Measurements from ENCODE around the gene CCDC191. TPM values are rescaled to one million over a fixed set of nuclear protein-coding genes. Genes with fewer than 3 reads are reported as not detected.

Gene CCDC191
- polyA plus RNA-seq, 1 donor (not counting 4 experiments of a cell fraction or from before 2014, with no cell fraction given): 3.6 TPM

- Histone ChIP-seq H3K4me1 (ENCODE audit: control insufficient read depth, extremely low read depth, insufficient read depth, low read length) (no peaks in the 10 kb centered on the region), H3K36me3 (ENCODE audit: control insufficient read depth in 2 of 2, extremely low read depth in 1 of 2, insufficient read depth in 2 of 2, low read length in 2 of 2) (no peaks in the 10 kb centered on the region), H3K27me3 (ENCODE audit: control insufficient read depth, extremely low read depth, insufficient read depth, low read length) (no peaks in the 10 kb centered on the region), H3K9me3 (ENCODE audit: control insufficient read depth, low read depth, low read length) (no peaks in the 10 kb centered on the region), H3K9ac (ENCODE audit: control insufficient read depth, extremely low read depth, insufficient read depth, low read length) (no peak overlapping the region), H3K27ac (ENCODE audit: control insufficient read depth, insufficient read depth, low read length) (no peak overlapping the region), H2AFZ (ENCODE audit: control insufficient read depth, low read length) (no peak overlapping the region), H4K20me1 (ENCODE audit: control insufficient read depth, extremely low read depth, insufficient read depth, low read length) (no peaks in the 10 kb centered on the region), H3K4me3 (ENCODE audit: control insufficient read depth in 2 of 3, extremely low read depth in 1 of 3, insufficient read depth in 2 of 3, low read depth in 1 of 3, low read length in 3 of 3) (no peak overlapping the region), H3K79me2 (ENCODE audit: control insufficient read depth, insufficient read depth, low read length) (no peaks in the 10 kb centered on the region), H3K9me1 (ENCODE audit: control insufficient read depth, extremely low read depth, insufficient read depth, low read length) (no peaks in the 10 kb centered on the region), H3K4me2 (ENCODE audit: control insufficient read depth, extremely low read depth, insufficient read depth, low read depth, low read length) (no peak overlapping the region)
- FAIRE-seq (no peak), DNase-seq (ENCODE audit: low read depth, low spot score) (no peak)
- dilution Hi-C loops (cut with MboI; ENCODE audit: extremely low pct_ligation_motif_present, low sequenced_read_pairs): no loop called here
- TF ChIP-seq CTCF (optimal IDR thresholded peaks at IDR 0.05 in 1 of 3, IDR thresholded peaks at IDR 0.05 in 1 of 3, conservative IDR thresholded peaks at IDR 0.05 in 1 of 3; ENCODE audit: extremely low read depth in 1 of 3, insufficient read depth in 2 of 3, low read length in 3 of 3) (no peak), EZH2 (IDR thresholded peaks at IDR 0.05; ENCODE audit: low read length) (no peak)
Measured at GRCh38 chr3:114103858-114104257, 47.5 kb upstream of the CCDC191 start.

- no peak overlapping the region for H3K4me3 ChIP-seq (ENCODE audit: control insufficient read depth in 2 of 3, extremely low read depth in 1 of 3, insufficient read depth in 2 of 3, low read depth in 1 of 3, low read length in 3 of 3)
- no peak overlapping the region for H3K27ac ChIP-seq (ENCODE audit: control insufficient read depth, insufficient read depth, low read length)
- no peaks in the 10 kb centered on the region for H3K9me3 ChIP-seq (ENCODE audit: control insufficient read depth, low read depth, low read length)
- DNase-seq (ENCODE audit: low read depth, low spot score): no peak
- no peak overlapping the region for H3K9ac ChIP-seq (ENCODE audit: control insufficient read depth, extremely low read depth, insufficient read depth, low read length)
- H3K4me1 ChIP-seq (ENCODE audit: control insufficient read depth, extremely low read depth, insufficient read depth, low read length): no peaks in the 10 kb centered on the region
- no peaks in the 10 kb centered on the region for H4K20me1 ChIP-seq (ENCODE audit: control insufficient read depth, extremely low read depth, insufficient read depth, low read length)
- FAIRE-seq: no peak
- no peak overlapping the region for H2AFZ ChIP-seq (ENCODE audit: control insufficient read depth, low read length)
- no peak for TF ChIP-seq CTCF (optimal IDR thresholded peaks at IDR 0.05 in 1 of 3, IDR thresholded peaks at IDR 0.05 in 1 of 3, conservative IDR thresholded peaks at IDR 0.05 in 1 of 3; ENCODE audit: extremely low read depth in 1 of 3, insufficient read depth in 2 of 3, low read length in 3 of 3)
- TF ChIP-seq EZH2 (IDR thresholded peaks at IDR 0.05; ENCODE audit: low read length): no peak
- no peaks in the 10 kb centered on the region for H3K79me2 ChIP-seq (ENCODE audit: control insufficient read depth, insufficient read depth, low read length)
- H3K27me3 ChIP-seq (ENCODE audit: control insufficient read depth, extremely low read depth, insufficient read depth, low read length): no peaks in the 10 kb centered on the region
- H3K4me2 ChIP-seq (ENCODE audit: control insufficient read depth, extremely low read depth, insufficient read depth, low read depth, low read length): no peak overlapping the region
- no peaks in the 10 kb centered on the region for H3K9me1 ChIP-seq (ENCODE audit: control insufficient read depth, extremely low read depth, insufficient read depth, low read length)
- H3K36me3 ChIP-seq (ENCODE audit: control insufficient read depth in 2 of 2, extremely low read depth in 1 of 2, insufficient read depth in 2 of 2, low read length in 2 of 2): no peaks in the 10 kb centered on the region
- dilution Hi-C loops (cut with MboI; ENCODE audit: extremely low pct_ligation_motif_present, low sequenced_read_pairs): no loop called here
Measured at GRCh38 chr3:114103181-114103580, 46.9 kb upstream of the CCDC191 start.

Measured in keratinocyte (primary cell).